H9 (cell line): ENCODE results near the gene LEF1. TPM values are rescaled to one million over a fixed set of nuclear protein-coding genes. Genes with fewer than 3 reads are reported as not detected.

Experiments used
- DNase-seq: peaks from one replicate; pipeline ENCODE4 v3.0.0-alpha.2; 2017
- H2AFZ ChIP-seq: one replicate; pipeline ENCODE4 v1.6.1; 2013; ENCODE audit warnings: mild to moderate bottlenecking, low read length, control low read depth, moderate library complexity
- H2AK5ac ChIP-seq: 2 replicates; pipeline ENCODE4 v1.6.1; 2013; ENCODE audit warnings: low read length, control low read depth, mixed read lengths; ENCODE audit not compliant: insufficient read length
- H2BK120ac ChIP-seq: one replicate; pipeline ENCODE4 v1.6.1; 2013; ENCODE audit warnings: low read depth, mild to moderate bottlenecking, low read length, control low read depth, inconsistent platforms; ENCODE audit not compliant: poor library complexity, severe bottlenecking
- H2BK12ac ChIP-seq: 2 replicates; pipeline ENCODE4 v1.6.1; 2013; ENCODE audit warnings: low read length, control low read depth, mixed read lengths, low read depth; ENCODE audit not compliant: insufficient read length
- H2BK15ac ChIP-seq: 2 replicates; pipeline ENCODE4 v1.6.1; 2013; ENCODE audit warnings: low read depth, low read length, control low read depth
- H2BK20ac ChIP-seq: one replicate; pipeline ENCODE4 v1.6.1; 2013; ENCODE audit warnings: low read depth, mild to moderate bottlenecking, low read length, control low read depth, inconsistent platforms; ENCODE audit not compliant: poor library complexity, severe bottlenecking
- H2BK5ac ChIP-seq: 2 replicates; pipeline ENCODE4 v1.6.1; 2013; ENCODE audit warnings: low read length, control low read depth, mixed read lengths; ENCODE audit not compliant: insufficient read length
- H3K14ac ChIP-seq: 2 replicates; pipeline ENCODE4 v1.6.1; 2013; ENCODE audit warnings: low read length, control low read depth; ENCODE audit not compliant: insufficient read depth
- H3K18ac ChIP-seq: 2 replicates; pipeline ENCODE4 v1.6.1; 2013; ENCODE audit warnings: low read depth, mild to moderate bottlenecking, mixed read lengths, low read length, control low read depth; ENCODE audit not compliant: insufficient read length
- H3K23ac ChIP-seq: 2 replicates; pipeline ENCODE4 v1.6.1; 2013; ENCODE audit warnings: low read length, control low read depth, mixed read lengths, low read depth; ENCODE audit not compliant: insufficient read length
- H3K23me2 ChIP-seq: 2 replicates; pipeline ENCODE4 v1.6.1; 2013; ENCODE audit warnings: low read depth, mild to moderate bottlenecking, mixed read lengths, low read length, control low read depth; ENCODE audit not compliant: insufficient read length, poor library complexity, severe bottlenecking
- H3K27ac ChIP-seq: 2 replicates; pipeline ENCODE4 v1.5.1; 2013; ENCODE audit warnings: low read length, control low read depth, mixed read lengths, low read depth; ENCODE audit not compliant: insufficient read length
- H3K27me3 ChIP-seq: 2 replicates; pipeline ENCODE4 v1.6.1; 2013; ENCODE audit warnings: low read length, control low read depth, inconsistent platforms; ENCODE audit not compliant: insufficient read depth
- H3K4ac ChIP-seq: 2 replicates; pipeline ENCODE4 v1.6.1; 2013; ENCODE audit warnings: low read depth, mild to moderate bottlenecking, control low read depth, inconsistent platforms, low read length, moderate library complexity
- H3K4me1 ChIP-seq: 2 replicates; pipeline ENCODE4 v1.6.1; 2013; ENCODE audit warnings: low read length, control low read depth, inconsistent platforms; ENCODE audit not compliant: insufficient read depth
- H3K4me2 ChIP-seq: 2 replicates; pipeline ENCODE4 v1.6.1; 2013; ENCODE audit warnings: low read length, control low read depth, mixed read lengths; ENCODE audit not compliant: insufficient read length, insufficient read depth
- H3K56ac ChIP-seq: 2 replicates; pipeline ENCODE4 v1.6.1; 2013; ENCODE audit warnings: low read depth, mild to moderate bottlenecking, mixed read lengths, low read length, control low read depth; ENCODE audit not compliant: insufficient read length
- H3K79me1 ChIP-seq: 2 replicates; pipeline ENCODE4 v1.6.1; 2013; ENCODE audit warnings: low read depth, mild to moderate bottlenecking, moderate library complexity, low read length, control low read depth, inconsistent platforms; ENCODE audit not compliant: insufficient read depth, poor library complexity, severe bottlenecking
- H3K79me2 ChIP-seq: 2 replicates; pipeline ENCODE4 v1.6.1; 2013; ENCODE audit warnings: low read length, control low read depth, inconsistent platforms; ENCODE audit not compliant: insufficient read depth
- H3K9ac ChIP-seq: 2 replicates; pipeline ENCODE4 v1.6.1; 2013; ENCODE audit warnings: low read length, control low read depth, mixed read lengths; ENCODE audit not compliant: insufficient read length; ENCODE audit errors: extremely low read depth
- H3K9me3 ChIP-seq: one replicate; pipeline ENCODE4 v1.6.1; 2013; ENCODE audit warnings: low read depth, low read length, inconsistent platforms; ENCODE audit not compliant: control insufficient read depth
- H3T11ph ChIP-seq: one replicate; pipeline ENCODE4 v1.6.1; 2013; ENCODE audit warnings: mild to moderate bottlenecking, low read length, control low read depth, inconsistent platforms
- H4K20me1 ChIP-seq: one replicate; pipeline ENCODE4 v1.6.1; 2013; ENCODE audit not compliant: control insufficient read depth, insufficient read length, insufficient read depth
- H4K5ac ChIP-seq: 2 replicates; pipeline ENCODE4 v1.6.1; 2013; ENCODE audit warnings: low read depth, mild to moderate bottlenecking, mixed read lengths, low read length, control low read depth; ENCODE audit not compliant: insufficient read length
- H4K8ac ChIP-seq: replicated peaks from 2 replicates; pipeline ENCODE4 v1.6.1; 2013; ENCODE audit warnings: low read length, control low read depth, mixed read lengths, low read depth; ENCODE audit not compliant: insufficient read length
- H4K91ac ChIP-seq: 2 replicates; pipeline ENCODE4 v1.6.1; 2013; ENCODE audit warnings: low read depth, mild to moderate bottlenecking, moderate library complexity, mixed read lengths, low read length, control low read depth; ENCODE audit not compliant: insufficient read length
- H3K27ac Mint-ChIP-seq, 3 experiments: 2 replicates in 2 of 3; 3 replicates in 1 of 3; pipeline ENCODE4 v1.8.0; 2020 to 2021; ENCODE audit warnings: mixed read lengths in 3 of 3, mild to moderate bottlenecking in 1 of 3, moderate library complexity in 1 of 3
- H3K27me3 Mint-ChIP-seq: 2 replicates; pipeline ENCODE4 v1.8.0; 2021; ENCODE audit warnings: low read depth, mild to moderate bottlenecking, moderate library complexity, mixed read lengths
- H3K36me3 Mint-ChIP-seq, 3 experiments: 2 replicates in 2 of 3; 3 replicates in 1 of 3; pipeline ENCODE4 v1.8.0; 2020 to 2021; ENCODE audit warnings: low read depth in 3 of 3, mixed read lengths in 3 of 3; ENCODE audit not compliant: insufficient read depth in 1 of 3
- H3K4me1 Mint-ChIP-seq, 2 experiments: 2 replicates each; pipeline ENCODE4 v1.8.0; 2020; ENCODE audit warnings: mixed read lengths in 2 of 2
- H3K4me3 Mint-ChIP-seq, 2 experiments: 2 replicates in 1 of 2; 3 replicates in 1 of 2; pipeline ENCODE4 v1.8.0; 2020 to 2021; ENCODE audit warnings: mild to moderate bottlenecking in 2 of 2, mixed read lengths in 2 of 2, moderate library complexity in 1 of 2
- H3K9me3 Mint-ChIP-seq, 2 experiments: 2 replicates in 1 of 2; 3 replicates in 1 of 2; pipeline ENCODE4 v1.8.0; 2020; ENCODE audit warnings: mild to moderate bottlenecking in 2 of 2, mixed read lengths in 2 of 2, moderate library complexity in 1 of 2
- CTCF ChIP-seq: fragments of 200-600 bp; sonication (generic); conservative IDR thresholded peaks from 3 replicates; pipeline ENCODE4 v1.8.0; 2021; ENCODE audit warnings: antibody characterized with exemption, mild to moderate bottlenecking
- WGBS: extraction: QIAGEN DNeasy Blood & Tissue Kit; methylation state at CpG from one replicate; pipeline ENCODE4 v1.1.7; 2013; ENCODE audit warnings: missing lambda C conversion rate, low lambda C conversion rate, mixed read lengths; ENCODE audit not compliant: insufficient read length; ENCODE audit errors: extremely low coverage; 5-methylcytosine and 5-hydroxymethylcytosine counted together
- total RNA-seq: library from RNA; stranded (reverse); gene quantifications from 2 replicates; pipeline ENCODE4 v1.2.1, GENCODE V29; 2021

The LEF1 gene
- total RNA-seq, 1 experiment from 2014 or later, result 2.5 TPM

GRCh38 chr4:108116423-108117168, 52.1 kb downstream of the LEF1 start:
- Histone ChIP-seq H2AK5ac (no peak overlapping the region), H3K14ac (no peak overlapping the region), H2BK12ac (no peak overlapping the region), H4K5ac (no peak overlapping the region), H2BK120ac (no peak overlapping the region), H3K18ac (no peak overlapping the region), H3K4me2 (no peak overlapping the region), H3K27me3 (no peaks in the 10 kb centered on the region), H3K9ac (no peak overlapping the region), H2BK5ac (no peak overlapping the region), H3K79me2 (no peaks in the 10 kb centered on the region), H4K91ac (no peak overlapping the region), H3K79me1 (no peaks in the 10 kb centered on the region), H3T11ph (no peak overlapping the region), H2BK20ac (no peak overlapping the region), H3K9me3 (no peaks in the 10 kb centered on the region), H3K23ac (no peak overlapping the region), H2AFZ (no peak overlapping the region), H3K4ac (no peak overlapping the region), H4K20me1 (no peaks in the 10 kb centered on the region), H3K27ac (no peak overlapping the region), H3K23me2 (no peaks in the 10 kb centered on the region), H3K56ac (no peak overlapping the region), H4K8ac (no peak overlapping the region), H3K4me1 (peaks cover 3% of the 10 kb centered on the region; the same call in 1 of the 2 replicates), H2BK15ac (no peak overlapping the region)
- DNase-seq, result no peak
- WGBS, result no CpG with 5 or more reads among the region's 3 CpGs
- no peak for TF ChIP-seq CTCF
- Mint-ChIP-seq H3K27me3 (peaks cover 2% of the 10 kb centered on the region; the same call in 1 of the 2 replicates), H3K4me3 (no peak overlapping the region), H3K36me3 (no peaks in the 10 kb centered on the region), H3K9me3 (no peaks in the 10 kb centered on the region), H3K4me1 (peaks cover 24 to 39% of the 10 kb centered on the region in 2 experiments), H3K27ac (no peak overlapping the region)
